ENCODE measurements around the gene CFAP58.

The CFAP58 gene

GRCh38 chr10:104380336-104380735 is 26.7 kb downstream of the CFAP58 start:
- ATAC-seq: no peak

- no peak for ATAC-seq
Observed at GRCh38 chr10:104387130-104387888, 33.7 kb downstream of the CFAP58 start.

GRCh38 chr10:104388830-104389229 is 35.2 kb downstream of the CFAP58 start:
- ATAC-seq: no peak

GRCh38 chr10:104391150-104391968 is 37.7 kb downstream of the CFAP58 start:
- peak in 1 of 2 donors; percentile 30 for ATAC-seq

- no peak for ATAC-seq
Observed at GRCh38 chr10:104391969-104392296, 38.3 kb downstream of the CFAP58 start.

GRCh38 chr10:104393387-104393786 is 39.8 kb downstream of the CFAP58 start:
- no peak for ATAC-seq

- ATAC-seq: no peak
Observed at GRCh38 chr10:104396581-104396980, 42.9 kb downstream of the CFAP58 start.

- ATAC-seq: no peak
Observed at GRCh38 chr10:104403636-104404035, 50.0 kb downstream of the CFAP58 start.

GRCh38 chr10:104406715-104407650 is 53.4 kb downstream of the CFAP58 start:
- no peak for ATAC-seq

- ATAC-seq: no peak
Observed at GRCh38 chr10:104413528-104413927, 59.9 kb downstream of the CFAP58 start.

- ATAC-seq: no peak
Observed at GRCh38 chr10:104415526-104416165, 62.0 kb downstream of the CFAP58 start.

- ATAC-seq: no peak
Observed at GRCh38 chr10:104416851-104417250, 63.2 kb downstream of the CFAP58 start.

- no peak for ATAC-seq
Observed at GRCh38 chr10:104417637-104418292, 64.1 kb downstream of the CFAP58 start.

GRCh38 chr10:104424719-104425118 is 71.1 kb downstream of the CFAP58 start:
- ATAC-seq: peak; percentile 28 to 41

GRCh38 chr10:104427989-104428388 is 74.4 kb downstream of the CFAP58 start:
- no peak for ATAC-seq

GRCh38 chr10:104429846-104430245 is 76.2 kb downstream of the CFAP58 start:
- ATAC-seq: no peak

- no peak for ATAC-seq
Observed at GRCh38 chr10:104430360-104430759, 76.7 kb downstream of the CFAP58 start.

GRCh38 chr10:104433669-104434068 is 80.0 kb downstream of the CFAP58 start:
- ATAC-seq: no peak

- ATAC-seq: no peak
Observed at GRCh38 chr10:104434601-104435000, 81.0 kb downstream of the CFAP58 start.

GRCh38 chr10:104435822-104436221 is 82.2 kb downstream of the CFAP58 start:
- no peak for ATAC-seq

GRCh38 chr10:104437226-104437625 is 83.6 kb downstream of the CFAP58 start:
- ATAC-seq: no peak

GRCh38 chr10:104440221-104440620 is 86.6 kb downstream of the CFAP58 start:
- no peak for ATAC-seq

Data from activated CD4-positive, CD25-positive, alpha-beta regulatory T cell treated with anti-CD3 and anti-CD28 coated beads, Interleukin-2, amount 50 U/mL, for 24 hours (primary cell).